HL-60 (cell line): Measurements from ENCODE around the gene KLHL40.

Experiments used
- DNase-seq, 2 experiments: peaks; one replicate each; pipeline ENCODE4 v3.0.0-alpha.2; 2010 to 2020; ENCODE audit warnings: low read depth in 1 of 2, low spot score in 1 of 2
- H3K27ac ChIP-seq: fragments of 250-450 bp; sonication (Bioruptor Pico); replicated peaks from 2 replicates; pipeline ENCODE4 v1.5.1; 2020; ENCODE audit warnings: mild to moderate bottlenecking, moderate library complexity
- H3K27me3 ChIP-seq: fragments of 250-450 bp; sonication (Bioruptor Pico); 2 replicates; pipeline ENCODE4 v1.5.1; 2021; ENCODE audit warnings: mild to moderate bottlenecking, moderate library complexity; ENCODE audit not compliant: insufficient read depth, poor library complexity, severe bottlenecking
- H3K4me3 ChIP-seq: replicated peaks from 2 replicates; pipeline ENCODE4 v1.5.1; 2011; ENCODE audit warnings: mild to moderate bottlenecking, control low read depth, low read length; ENCODE audit not compliant: insufficient read depth
- GABPA ChIP-seq: IDR thresholded peaks from 2 replicates; pipeline ENCODE4 v1.6.1; 2012; ENCODE audit warnings: low read depth
- POLR2AphosphoS5 ChIP-seq: IDR thresholded peaks from 2 replicates; pipeline ENCODE4 v1.6.1; 2012; ENCODE audit warnings: low read depth
- REST ChIP-seq: IDR thresholded peaks from 2 replicates; pipeline ENCODE4 v1.6.1; 2012; ENCODE audit warnings: low read depth; ENCODE audit not compliant: insufficient replicate concordance
- SPI1 ChIP-seq: IDR thresholded peaks from 2 replicates; pipeline ENCODE4 v1.6.1; 2012; ENCODE audit warnings: low read depth, mild to moderate bottlenecking, borderline replicate concordance
- TF ChIP-seq, protein P1 (sequence below): IDR thresholded peaks from one replicate; pipeline ENCODE4 v1.5.1; 2011; ENCODE audit warnings: low read length, control low read depth, inconsistent platforms; ENCODE audit not compliant: insufficient read depth

Gene KLHL40

DNA sequence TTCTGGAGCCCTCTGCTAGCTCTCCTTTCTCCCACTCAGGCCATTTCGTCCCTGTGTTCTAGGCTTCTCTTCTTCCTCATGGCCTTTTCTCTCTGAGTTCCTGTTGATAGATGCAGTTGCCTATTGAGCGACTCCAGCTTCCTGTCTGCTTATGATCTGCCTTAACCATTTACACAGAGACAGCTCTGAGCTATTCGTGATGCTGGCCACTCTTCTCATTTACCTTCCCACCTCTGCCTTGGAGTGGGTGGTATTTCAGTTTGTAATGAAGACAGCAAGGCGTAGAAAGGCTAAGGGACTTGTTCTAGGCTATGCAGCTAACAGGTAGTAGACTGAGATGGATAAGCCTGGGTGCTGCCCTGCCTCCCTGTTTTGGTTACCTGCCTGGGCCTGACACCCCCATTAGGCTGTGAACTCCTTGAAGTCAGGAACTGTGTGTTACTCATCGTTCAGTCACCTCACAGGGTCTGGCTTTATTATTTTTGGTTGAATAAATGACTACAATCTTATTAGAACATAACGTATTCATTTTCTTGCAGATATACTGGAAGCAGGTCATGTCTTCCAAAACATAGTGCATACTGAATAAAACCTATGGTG is 44.5 kb upstream of the KLHL40 start:
- Histone ChIP-seq H3K4me3 (no peak overlapping the region), H3K27me3 (no peaks in the 10 kb centered on the region), H3K27ac (no peak overlapping the region)
- DNase-seq, result no peak
- TF ChIP-seq GABPA (no peak), POLR2AphosphoS5 (no peak)

DNA sequence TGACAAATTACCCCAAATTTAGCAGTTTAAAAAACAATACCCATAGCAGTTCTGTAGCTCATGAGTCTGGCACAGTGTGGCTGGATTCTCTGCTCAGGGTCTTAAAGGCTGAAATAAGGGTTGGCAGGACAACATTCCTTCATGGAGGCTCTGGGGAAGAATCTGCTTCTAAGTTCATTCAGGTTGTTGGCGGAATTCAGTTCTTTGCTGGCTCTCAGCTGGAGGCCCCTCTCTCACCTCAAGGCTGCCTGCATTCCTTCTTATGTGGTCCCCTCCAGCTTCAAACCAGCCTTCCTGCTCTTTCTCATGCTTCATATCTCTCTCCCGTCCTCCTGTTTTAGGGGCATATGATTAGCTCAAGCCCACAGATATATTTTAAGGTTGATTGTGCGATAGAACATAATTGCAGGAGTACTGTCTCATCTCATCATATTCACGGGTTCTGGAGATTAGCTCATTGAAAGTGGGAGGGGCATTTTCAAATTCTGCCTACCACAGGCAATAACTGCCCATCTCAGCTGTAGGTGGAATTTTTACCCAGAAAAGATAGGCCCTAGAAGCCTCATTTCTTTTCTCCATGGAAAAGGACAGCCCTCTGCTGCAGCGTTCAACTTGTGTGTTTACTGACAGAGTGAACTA is 37.4 kb upstream of the KLHL40 start:
- Histone ChIP-seq H3K27me3 (no peaks in the 10 kb centered on the region), H3K4me3 (no peak overlapping the region), H3K27ac (peak overlapping the region; percentile 52)
- DNase-seq, result no peak
- TF ChIP-seq POLR2AphosphoS5 (no peak), GABPA (no peak), SPI1 (no peak)
- TF ChIP-seq, protein P1, sequence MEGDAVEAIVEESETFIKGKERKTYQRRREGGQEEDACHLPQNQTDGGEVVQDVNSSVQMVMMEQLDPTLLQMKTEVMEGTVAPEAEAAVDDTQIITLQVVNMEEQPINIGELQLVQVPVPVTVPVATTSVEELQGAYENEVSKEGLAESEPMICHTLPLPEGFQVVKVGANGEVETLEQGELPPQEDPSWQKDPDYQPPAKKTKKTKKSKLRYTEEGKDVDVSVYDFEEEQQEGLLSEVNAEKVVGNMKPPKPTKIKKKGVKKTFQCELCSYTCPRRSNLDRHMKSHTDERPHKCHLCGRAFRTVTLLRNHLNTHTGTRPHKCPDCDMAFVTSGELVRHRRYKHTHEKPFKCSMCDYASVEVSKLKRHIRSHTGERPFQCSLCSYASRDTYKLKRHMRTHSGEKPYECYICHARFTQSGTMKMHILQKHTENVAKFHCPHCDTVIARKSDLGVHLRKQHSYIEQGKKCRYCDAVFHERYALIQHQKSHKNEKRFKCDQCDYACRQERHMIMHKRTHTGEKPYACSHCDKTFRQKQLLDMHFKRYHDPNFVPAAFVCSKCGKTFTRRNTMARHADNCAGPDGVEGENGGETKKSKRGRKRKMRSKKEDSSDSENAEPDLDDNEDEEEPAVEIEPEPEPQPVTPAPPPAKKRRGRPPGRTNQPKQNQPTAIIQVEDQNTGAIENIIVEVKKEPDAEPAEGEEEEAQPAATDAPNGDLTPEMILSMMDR, result no peak

DNA sequence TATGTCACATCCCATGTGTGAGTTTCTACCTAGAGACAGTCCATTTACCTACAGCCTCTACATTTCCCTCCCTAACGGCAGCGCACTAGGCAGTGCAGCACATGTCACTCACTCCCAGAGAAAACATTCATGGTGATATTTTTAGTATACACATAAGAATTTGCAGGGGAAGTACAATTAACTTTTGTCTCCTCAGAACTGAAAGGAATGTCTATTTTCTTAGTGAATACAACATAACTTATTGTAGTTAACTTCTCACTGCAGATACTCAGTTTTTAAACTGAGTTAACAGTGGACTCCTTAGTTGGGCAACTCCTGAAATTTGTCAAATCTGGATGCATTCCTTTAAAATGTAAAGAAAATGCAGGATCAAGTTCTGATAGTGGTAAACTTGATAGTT is 36.3 kb upstream of the KLHL40 start:
- TF ChIP-seq GABPA (no peak), SPI1 (no peak), REST (no peak), POLR2AphosphoS5 (no peak)
- TF ChIP-seq, protein P1, result no peak
- no peak for DNase-seq
- Histone ChIP-seq H3K27ac (no peak overlapping the region), H3K27me3 (no peaks in the 10 kb centered on the region), H3K4me3 (no peak overlapping the region)

GRCh38 chr3:42649783-42650182 is 35.6 kb upstream of the KLHL40 start:
- peak overlapping the region; percentile 9 for H3K27ac ChIP-seq
- DNase-seq, result peak in 1 of 2 experiments; percentile 36
- TF ChIP-seq SPI1 (no peak), GABPA (no peak), POLR2AphosphoS5 (no peak; the same call in 1 of the 2 replicates), REST (no peak)
- TF ChIP-seq, protein P1, result no peak
- no peaks in the 10 kb centered on the region for H3K27me3 ChIP-seq
- H3K4me3 ChIP-seq, result no peak overlapping the region
